SU-DHL-6 (cell line): Measurements from ENCODE around the gene LRRC18.

ENCODE experiments used
- CTCF ChIP-seq: fragments of 200-600 bp; sonication (generic); IDR thresholded peaks from one replicate; pipeline ENCODE4 v1.5.1; 2017; ENCODE audit warnings: antibody characterized with exemption, mild to moderate bottlenecking, low read length, moderate library complexity; ENCODE audit not compliant: insufficient read depth, poor library complexity, severe bottlenecking
- EZH2phosphoT487 ChIP-seq: fragments of 200-600 bp; sonication (generic), shearing (Covaris generic); conservative IDR thresholded peaks from 2 replicates; pipeline ENCODE4 v1.6.1; 2018; ENCODE audit warnings: mild to moderate bottlenecking, antibody characterized with exemption, low read length, moderate library complexity, mixed read lengths

GRCh38 chr10:48899781-48900180 lies 39.9 kb downstream of the LRRC18 start:
- no peak for TF ChIP-seq EZH2phosphoT487
- TF ChIP-seq CTCF, result no peak
